HEK293T (cell line): Measurements from ENCODE around the gene TUBG2.

Source experiments
- CTCF ChIA-PET: fragments of 350-600 bp; formaldehyde crosslinking; extraction: SDS; loops from one replicate; lab custom pipeline; 2021; ENCODE audit warnings: antibody characterized with exemption, inconsistent platforms; lab: Yijun Ruan, JAX
- POLR2A ChIA-PET: fragments of 350-600 bp; formaldehyde crosslinking; extraction: SDS; loops from one replicate; lab custom pipeline; 2020; ENCODE audit warnings: antibody characterized with exemption, inconsistent platforms; lab: Yijun Ruan, JAX
- DNase-seq: peaks from one replicate; pipeline ENCODE4 v3.0.0; 2012; ENCODE audit warnings: mixed read lengths; ENCODE audit errors: extremely low spot score
- ARNT ChIP-seq: fragments of 450-650 bp; IDR thresholded peaks from 2 replicates; pipeline ENCODE4 v1.6.1; 2017; ENCODE audit warnings: mild to moderate bottlenecking
- BHLHE40 ChIP-seq: fragments of 450-650 bp; IDR thresholded peaks from 2 replicates; pipeline ENCODE4 v1.6.1; 2016; ENCODE audit warnings: mild to moderate bottlenecking, moderate library complexity, borderline replicate concordance
- CTBP1 ChIP-seq: fragments of 450-650 bp; IDR thresholded peaks from 2 replicates; pipeline ENCODE4 v1.6.1; 2016; ENCODE audit warnings: borderline replicate concordance
- ELF4 ChIP-seq: fragments of 450-650 bp; IDR thresholded peaks from 2 replicates; pipeline ENCODE4 v1.6.1; 2017; ENCODE audit warnings: antibody characterized with exemption
- FOXA1 ChIP-seq: fragments of 450-650 bp; IDR thresholded peaks from 2 replicates; pipeline ENCODE4 v1.6.1; 2016; ENCODE audit warnings: mild to moderate bottlenecking
- FOXK2 ChIP-seq: fragments of 450-650 bp; IDR thresholded peaks from 2 replicates; pipeline ENCODE4 v1.6.1; 2016; ENCODE audit warnings: mild to moderate bottlenecking
- FOXM1 ChIP-seq: fragments of 450-650 bp; IDR thresholded peaks from 2 replicates; pipeline ENCODE4 v1.6.1; 2017; ENCODE audit warnings: mild to moderate bottlenecking, borderline replicate concordance
- HDGF ChIP-seq: fragments of 450-650 bp; IDR thresholded peaks from 2 replicates; pipeline ENCODE4 v1.6.1; 2017; ENCODE audit warnings: antibody characterized with exemption, borderline replicate concordance
- L3MBTL2 ChIP-seq: fragments of 450-650 bp; conservative IDR thresholded peaks from 2 replicates; pipeline ENCODE4 v1.6.1; 2016; ENCODE audit warnings: mild to moderate bottlenecking
- LEF1 ChIP-seq: fragments of 450-650 bp; IDR thresholded peaks from 2 replicates; pipeline ENCODE4 v1.6.1; 2017; ENCODE audit warnings: mild to moderate bottlenecking, borderline replicate concordance
- NFRKB ChIP-seq: fragments of 450-650 bp; IDR thresholded peaks from 2 replicates; pipeline ENCODE4 v1.6.1; 2016; ENCODE audit warnings: mild to moderate bottlenecking, moderate library complexity
- SP1 ChIP-seq: fragments of 450-650 bp; IDR thresholded peaks from 2 replicates; pipeline ENCODE4 v1.6.1; 2017
- SUZ12 ChIP-seq: fragments of 450-650 bp; IDR thresholded peaks from 2 replicates; pipeline ENCODE4 v1.6.1; 2016; ENCODE audit warnings: mild to moderate bottlenecking
- TARDBP ChIP-seq: fragments of 450-650 bp; IDR thresholded peaks from 2 replicates; pipeline ENCODE4 v1.6.1; 2016
- ZNF384 ChIP-seq: fragments of 450-650 bp; IDR thresholded peaks from 2 replicates; pipeline ENCODE4 v1.6.1; 2016
- TF ChIP-seq, protein P1 (sequence below): fragments of 450-650 bp; IDR thresholded peaks from 2 replicates; pipeline ENCODE4 v1.6.1; 2016

The TUBG2 gene

DNA sequence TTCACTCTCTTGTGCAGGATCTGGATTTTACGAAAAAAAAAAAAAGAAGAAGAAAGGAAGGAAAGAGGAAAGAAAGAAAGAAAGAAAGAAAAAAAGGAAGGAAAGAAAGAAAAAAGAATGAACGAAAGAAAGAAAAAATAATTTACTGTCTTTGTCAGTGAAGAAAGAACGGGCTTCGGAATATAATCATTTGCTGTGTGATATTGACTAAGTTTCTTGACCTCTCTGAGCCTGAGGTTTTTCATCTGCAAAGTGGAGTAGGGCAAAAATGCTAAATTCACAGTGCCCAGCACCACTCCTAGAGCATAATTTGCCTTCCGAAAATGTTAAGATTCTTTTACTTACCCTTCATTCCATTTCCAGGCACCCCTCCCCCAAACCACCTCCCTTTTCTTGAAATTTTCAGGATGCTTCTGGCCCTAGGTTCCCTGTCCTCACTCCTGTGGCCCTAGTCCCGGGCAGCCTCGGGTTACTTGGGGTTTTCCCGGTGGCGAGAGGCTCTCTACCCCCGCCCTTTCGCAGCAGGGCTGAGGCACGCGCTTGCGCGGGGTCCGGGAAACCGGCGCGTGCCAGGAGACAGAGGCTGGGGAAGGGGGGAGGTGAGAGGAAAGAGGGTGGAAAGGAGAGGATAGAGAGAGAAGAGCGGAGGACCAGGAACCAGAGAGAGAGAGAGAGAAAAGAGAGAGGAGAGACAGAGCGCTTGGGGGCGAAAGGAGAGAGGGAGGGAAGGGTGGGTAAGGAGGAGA is 23.1 kb downstream of the TUBG2 start, which contains the start of gene CNTNAP1:
CNTNAP1 (plus strand) TSS at position 556 of the 746 bp plus-strand sequence. CDS start 299 bp downstream, outside the sequence.
- TF ChIP-seq FOXM1, result peak; percentile 38; the same call in 1 of the 2 replicates
- TF ChIP-seq HDGF, result no peak
- TF ChIP-seq NFRKB, result no peak
- TF ChIP-seq SP1, result no peak
- TF ChIP-seq ZNF384, result no peak; the same call in 1 of the 2 replicates
- peak; percentile 88 for TF ChIP-seq L3MBTL2
- POLR2A ChIA-PET, result interaction anchor here (1.1 to 2.4 kb wide), 6 partner anchors 9 to 146 kb away, joined by 3 to 21 read pairs (median 6); partner anchors contain the start of genes NAGLU, PSMC3IP, RETREG3 and TUBG1
- peak; percentile 48 for DNase-seq
- CTCF ChIA-PET, result interaction anchor here (2.2 kb wide), 1 partner anchor 104 kb away, joined by 14 read pairs; the partner anchor contains the start of gene PSMC3IP

DNA sequence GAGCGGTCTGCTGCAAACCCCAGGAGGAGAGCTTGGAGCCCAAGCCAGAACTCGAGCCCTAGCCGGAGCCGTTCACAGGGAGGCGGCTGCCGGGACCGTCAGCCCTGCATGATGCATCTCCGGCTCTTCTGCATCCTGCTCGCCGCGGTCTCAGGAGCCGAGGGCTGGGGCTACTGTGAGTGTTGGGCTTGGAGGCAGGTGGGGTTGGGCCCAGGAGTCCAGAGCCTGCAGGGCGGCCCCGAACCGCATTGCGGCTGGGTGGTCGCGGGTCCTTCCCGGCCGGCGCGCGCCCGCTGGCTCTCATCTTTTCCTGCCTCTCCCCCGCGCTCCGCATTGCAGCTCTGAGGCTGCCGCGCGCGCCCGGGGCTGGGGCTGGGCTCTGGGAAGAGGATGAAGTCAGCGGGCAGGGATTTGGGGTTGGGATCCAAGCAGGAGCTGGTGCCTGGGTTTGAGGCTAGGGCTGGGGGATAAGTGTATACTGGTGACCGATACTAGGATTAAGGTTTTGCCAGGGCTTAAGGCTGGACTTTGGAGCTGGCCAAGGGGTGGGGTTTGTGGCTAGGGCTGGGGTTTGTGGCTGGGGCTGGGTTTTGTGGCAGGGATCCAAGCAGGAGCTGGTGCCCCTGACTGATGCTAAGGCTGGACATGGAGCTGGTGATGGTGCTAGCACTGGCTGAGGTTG is 23.8 kb downstream of the TUBG2 start:
- DNase-seq, result peak; percentile 47
- no peak for TF ChIP-seq CTBP1
- TF ChIP-seq ARNT, result no peak
- TF ChIP-seq, protein P1, sequence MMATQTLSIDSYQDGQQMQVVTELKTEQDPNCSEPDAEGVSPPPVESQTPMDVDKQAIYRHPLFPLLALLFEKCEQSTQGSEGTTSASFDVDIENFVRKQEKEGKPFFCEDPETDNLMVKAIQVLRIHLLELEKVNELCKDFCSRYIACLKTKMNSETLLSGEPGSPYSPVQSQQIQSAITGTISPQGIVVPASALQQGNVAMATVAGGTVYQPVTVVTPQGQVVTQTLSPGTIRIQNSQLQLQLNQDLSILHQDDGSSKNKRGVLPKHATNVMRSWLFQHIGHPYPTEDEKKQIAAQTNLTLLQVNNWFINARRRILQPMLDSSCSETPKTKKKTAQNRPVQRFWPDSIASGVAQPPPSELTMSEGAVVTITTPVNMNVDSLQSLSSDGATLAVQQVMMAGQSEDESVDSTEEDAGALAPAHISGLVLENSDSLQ, result no peak
- TF ChIP-seq L3MBTL2, result no peak
- POLR2A ChIA-PET, result interaction anchor here (0.7 to 2.4 kb wide), 12 partner anchors 8 to 151 kb away, joined by 3 to 21 read pairs (median 4); partner anchors contain the start of genes NAGLU, PSMC3IP, PSME3 and RETREG3
- CTCF ChIA-PET, result interaction anchor here (2.2 kb wide), 1 partner anchor 104 kb away, joined by 14 read pairs; the partner anchor contains the start of gene PSMC3IP

DNA sequence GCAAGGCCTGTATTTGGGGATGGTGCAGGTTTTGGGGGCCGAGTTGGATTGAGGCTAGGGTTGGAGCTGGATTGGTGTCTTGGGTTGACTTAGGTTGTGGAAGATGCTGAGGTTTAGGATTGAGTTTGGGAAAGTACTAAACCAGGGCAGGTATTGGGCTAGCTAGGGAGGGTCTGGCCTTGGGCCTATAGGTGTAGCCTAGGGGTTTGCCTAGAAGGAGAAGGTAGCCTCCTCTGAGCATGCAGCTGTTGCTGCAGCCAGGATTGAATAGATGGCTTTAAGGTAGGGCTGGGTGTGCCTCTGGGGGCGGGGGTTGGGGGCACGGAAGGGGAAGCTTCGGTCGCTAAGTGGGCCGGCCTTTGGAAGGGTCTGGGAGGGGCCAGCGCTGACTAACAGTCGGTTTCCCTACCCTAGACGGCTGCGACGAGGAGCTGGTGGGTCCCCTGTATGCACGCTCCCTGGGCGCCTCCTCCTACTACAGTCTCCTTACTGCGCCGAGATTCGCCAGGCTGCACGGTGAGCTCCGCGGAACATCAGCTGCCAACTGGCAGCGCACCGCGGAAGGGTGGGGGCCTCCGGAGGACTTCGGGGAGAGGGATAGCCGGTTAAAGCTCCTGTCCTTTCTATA is 24.4 kb downstream of the TUBG2 start:
- no peak for DNase-seq

DNA sequence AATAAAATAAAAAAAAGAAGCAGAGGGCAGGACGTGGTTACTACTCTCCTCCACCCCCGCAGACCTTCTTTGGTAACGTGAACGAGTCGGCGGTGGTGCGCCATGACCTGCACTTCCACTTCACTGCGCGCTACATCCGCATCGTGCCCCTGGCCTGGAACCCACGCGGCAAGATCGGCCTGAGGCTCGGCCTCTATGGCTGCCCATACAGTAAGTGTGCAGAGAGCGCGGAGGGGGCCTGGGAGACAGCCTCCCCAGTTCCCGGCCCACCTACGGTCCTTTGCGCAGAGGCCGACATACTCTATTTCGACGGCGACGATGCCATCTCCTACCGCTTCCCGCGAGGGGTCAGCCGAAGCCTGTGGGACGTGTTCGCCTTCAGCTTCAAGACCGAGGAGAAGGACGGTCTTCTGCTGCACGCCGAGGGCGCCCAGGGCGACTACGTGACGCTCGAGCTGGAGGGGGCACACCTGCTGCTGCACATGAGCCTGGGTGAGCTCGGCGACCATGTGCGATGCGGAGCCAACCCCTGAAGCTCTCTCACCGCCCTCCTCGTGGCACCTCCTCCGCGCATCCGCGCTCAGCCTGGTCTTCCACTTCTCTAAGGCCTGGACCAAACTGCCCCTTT is 26.0 kb downstream of the TUBG2 start:
- no peak for DNase-seq
- ChIA-PET POLR2A (interaction anchor here (0.6 kb wide), 1 partner anchor 59 kb away, joined by 3 read pairs; the partner anchor contains the start of gene EZH1), CTCF (no interaction called here)
- TF ChIP-seq TARDBP (no peak), NFRKB (no peak), CTBP1 (no peak), FOXK2 (no peak), ELF4 (no peak), HDGF (no peak), SUZ12 (no peak), SP1 (no peak), ZNF384 (no peak), ARNT (no peak), FOXA1 (no peak)
- TF ChIP-seq, protein P1, result no peak

More for the DNA sequence above, 24.4 kb downstream of the TUBG2 start:
- ChIA-PET POLR2A (interaction anchor here (0.7 to 2.4 kb wide), 12 partner anchors 8 to 150 kb away, joined by 3 to 21 read pairs (median 4); partner anchors contain the start of genes NAGLU, PSMC3IP, PSME3 and RETREG3), CTCF (interaction anchor here (0.7 to 2.2 kb wide), 2 partner anchors 105 to 135 kb away, joined by 3 to 14 read pairs; partner anchors contain the start of gene PSMC3IP)
- TF ChIP-seq L3MBTL2 (no peak), LEF1 (no peak)

DNA sequence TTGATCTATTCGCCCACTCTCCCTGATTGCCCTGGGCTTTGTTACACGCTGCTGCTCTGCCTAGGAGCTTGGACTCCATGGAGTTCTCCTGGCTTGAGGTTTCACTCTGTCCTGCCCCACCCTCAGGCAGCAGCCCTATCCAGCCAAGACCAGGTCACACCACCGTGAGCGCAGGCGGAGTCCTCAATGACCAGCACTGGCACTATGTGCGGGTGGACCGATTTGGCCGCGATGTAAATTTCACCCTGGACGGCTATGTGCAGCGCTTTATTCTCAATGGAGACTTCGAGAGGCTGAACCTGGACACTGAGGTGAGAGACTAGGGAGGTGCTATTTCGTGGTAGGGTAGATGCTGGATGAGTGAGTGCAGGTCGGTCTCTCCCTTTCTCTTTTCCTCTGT is 26.7 kb downstream of the TUBG2 start:
- CTCF ChIA-PET, result no interaction called here
- DNase-seq, result no peak
- TF ChIP-seq LEF1 (no peak), TARDBP (no peak), BHLHE40 (no peak), FOXA1 (no peak), L3MBTL2 (no peak)
- POLR2A ChIA-PET, result no interaction called here

DNA sequence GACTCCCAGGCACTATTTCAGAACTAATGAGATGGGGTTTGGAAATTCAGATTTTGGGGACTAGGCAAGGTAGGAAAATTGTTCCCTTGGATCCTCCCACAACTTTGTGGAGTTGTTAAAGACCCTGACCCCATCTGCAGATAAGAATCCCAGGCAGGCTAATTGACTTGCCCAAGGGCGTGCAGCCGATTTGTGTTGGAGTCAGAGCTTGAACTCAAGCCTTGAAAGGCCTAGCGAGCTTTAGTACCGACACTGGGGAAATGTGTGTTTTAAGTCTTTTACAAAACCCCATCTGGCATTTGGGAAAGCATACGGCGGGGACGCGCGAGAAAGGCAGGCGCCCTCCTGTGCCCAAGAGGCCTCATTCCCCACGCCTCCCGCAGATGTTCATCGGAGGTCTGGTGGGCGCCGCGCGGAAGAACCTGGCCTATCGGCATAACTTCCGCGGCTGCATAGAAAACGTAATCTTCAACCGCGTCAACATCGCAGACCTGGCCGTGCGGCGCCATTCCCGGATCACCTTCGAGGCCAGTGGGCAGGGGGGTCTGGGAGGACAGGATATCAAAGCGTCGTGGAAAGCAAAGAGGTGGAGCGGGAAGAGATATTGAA is 27.5 kb downstream of the TUBG2 start:
- CTCF ChIA-PET, result no interaction called here

More for the DNA sequence above, 27.5 kb downstream of the TUBG2 start:
- DNase-seq, result no peak
- TF ChIP-seq, protein P1, result no peak
- TF ChIP-seq ZNF384 (no peak), L3MBTL2 (no peak), TARDBP (no peak), NFRKB (no peak)
- POLR2A ChIA-PET, result interaction anchor here (1.6 kb wide), 1 partner anchor 8 kb away, joined by 7 read pairs; no protein-coding TSS in a partner anchor
